Uterus (tissue), 2 donors: ENCODE measurements around the gene CTNNAL1.
"Not testable (repeated sequence)": the region's sequence is repeated elsewhere in the genome, so short reads cannot be mapped to it uniquely, and the experiment has no call there.

Experiments
- CTCF ChIP-seq, 4 experiments: fragments of 200-600 bp in 2 of 4; fragments of 450-650 bp in 2 of 4; sonication (generic) in 2 of 4; IDR thresholded peaks; one replicate each; pipeline ENCODE4 v1.5.1; 2016 to 2019; ENCODE audit warnings: antibody characterized with exemption in 4 of 4, mild to moderate bottlenecking in 2 of 4, moderate library complexity in 1 of 4
- POLR2A ChIP-seq, 2 donors: fragments of 450-650 bp; IDR thresholded peaks; one replicate each; pipeline ENCODE4 v1.6.1; 2016; ENCODE audit warnings: antibody characterized with exemption in 2 of 2, mild to moderate bottlenecking in 1 of 2, moderate library complexity in 1 of 2

- TF ChIP-seq CTCF, POLR2A (IDR thresholded peaks at IDR 0.05): not testable (repeated sequence)
Measured at GRCh38 chr9:108899023-108899695, 114.1 kb downstream of the CTNNAL1 start.
